GM19397 (cell line): ENCODE data around the gene PTPRA.

Experiments
- ATAC-seq: cut with Tn5 transposase; IDR thresholded peaks from one replicate; pipeline ENCODE4 v1.9.1; 2021; ENCODE audit warnings: mild to moderate bottlenecking, moderate library complexity; ENCODE audit not compliant: unreplicated experiment

PTPRA gene

DNA sequence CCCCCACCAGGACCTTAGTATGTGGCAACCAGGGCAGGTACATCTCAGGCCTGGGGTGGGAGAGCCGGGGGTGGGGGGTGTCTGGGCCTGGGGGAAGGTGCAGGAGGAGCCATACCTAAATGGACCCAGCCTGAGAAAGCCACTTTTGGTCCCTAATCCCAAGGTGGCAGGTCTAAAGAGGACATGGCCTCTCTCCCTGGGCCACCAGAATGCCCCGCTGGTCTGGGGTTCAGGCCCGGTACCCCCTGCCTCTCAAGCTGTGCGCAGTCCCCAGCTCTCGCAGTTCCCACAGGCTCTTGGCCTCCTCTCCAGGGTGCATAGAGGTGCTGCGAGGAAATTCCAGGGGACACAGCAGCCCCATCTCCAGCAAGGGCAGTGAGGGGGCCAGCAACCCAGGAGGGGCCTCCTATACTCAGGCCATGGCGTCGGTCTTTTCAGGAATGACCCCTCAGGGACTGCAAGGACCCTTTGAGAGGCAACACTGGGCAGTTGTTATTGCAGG lies 212.3 kb downstream of the PTPRA start:
- no peak for ATAC-seq

DNA sequence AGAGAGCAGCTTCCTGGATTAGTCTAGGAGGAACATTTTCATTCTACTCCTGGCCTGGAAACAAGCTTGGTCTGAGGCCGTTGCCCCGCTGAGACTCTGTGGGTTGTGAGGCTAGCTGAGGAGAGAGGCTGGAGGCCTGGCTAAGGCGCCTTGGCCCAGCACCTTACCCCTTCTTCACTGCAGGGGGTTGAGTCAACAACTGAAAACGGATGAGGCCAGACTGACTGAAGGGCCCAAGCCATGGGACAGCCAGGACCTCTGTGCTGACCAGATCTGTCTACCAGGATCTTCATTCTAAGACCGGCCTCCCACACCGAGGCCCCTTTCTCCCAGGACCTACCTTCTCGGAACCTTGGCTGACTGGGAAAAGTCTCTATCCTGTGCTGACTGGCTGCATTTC lies 214.8 kb downstream of the PTPRA start:
- ATAC-seq, result no peak
